Measurements from ENCODE around the gene PRRT4. TPM values are rescaled to one million over a fixed set of nuclear protein-coding genes. Genes with fewer than 3 reads are reported as not detected.
A peak's percentile ranks its signal among the peaks of the same experiment; 100 is the strongest.

The PRRT4 gene
- total and polyA plus RNA-seq, 9 of the 15 experiments (the other 6 are each of a cell fraction or from before 2014, with no cell fraction given) = not detected

- peak; percentile 99 for TF ChIP-seq ARID4B (CRISPR knock-in tag; IDR thresholded peaks at IDR 0.05)
- TF ChIP-seq ARID3B (CRISPR knock-in tag; IDR thresholded peaks at IDR 0.05; ENCODE audit: borderline replicate concordance) = no peak
- TF ChIP-seq, protein P1, sequence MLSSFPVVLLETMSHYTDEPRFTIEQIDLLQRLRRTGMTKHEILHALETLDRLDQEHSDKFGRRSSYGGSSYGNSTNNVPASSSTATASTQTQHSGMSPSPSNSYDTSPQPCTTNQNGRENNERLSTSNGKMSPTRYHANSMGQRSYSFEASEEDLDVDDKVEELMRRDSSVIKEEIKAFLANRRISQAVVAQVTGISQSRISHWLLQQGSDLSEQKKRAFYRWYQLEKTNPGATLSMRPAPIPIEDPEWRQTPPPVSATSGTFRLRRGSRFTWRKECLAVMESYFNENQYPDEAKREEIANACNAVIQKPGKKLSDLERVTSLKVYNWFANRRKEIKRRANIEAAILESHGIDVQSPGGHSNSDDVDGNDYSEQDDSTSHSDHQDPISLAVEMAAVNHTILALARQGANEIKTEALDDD (IDR thresholded peaks at IDR 0.05) = no peak
- peak; percentile 92; the same call in 1 of the 2 replicates for TF ChIP-seq NR4A1 (CRISPR knock-in tag; IDR thresholded peaks at IDR 0.05)
- TF ChIP-seq NR4A1 (tag; IDR thresholded peaks at IDR 0.05) = 0 out of 2 replicates have a peak, but pooled peaks have one; percentile 50
- TF ChIP-seq ZBTB40 (IDR thresholded peaks at IDR 0.05) = peak; percentile 100
- TF ChIP-seq ZBTB40 (CRISPR knock-in tag; IDR thresholded peaks at IDR 0.05) = no peak
- TF ChIP-seq ZFP30 (CRISPR knock-in tag; IDR thresholded peaks at IDR 0.05; ENCODE audit: borderline replicate concordance) = no peak
- TF ChIP-seq ZNF644 (tag; IDR thresholded peaks at IDR 0.05; ENCODE audit: low read depth) = no peak; the same call in 1 of the 2 replicates
- TF ChIP-seq ZNF311 (CRISPR knock-in tag; IDR thresholded peaks at IDR 0.05) = no peak
These were observed 17.7 kb downstream of the PRRT4 start, which contains the start of gene RBM28 (continued) for GRCh38 chr7:128343554-128344430.

Data from K562 (cell line).